Dedifferentiated amniotic fluid mesenchymal stem cell (primary cell): Measurements from ENCODE around the gene RNF149.
A peak's percentile ranks its signal among the peaks of the same experiment; 100 is the strongest.
"Not testable (repeated sequence)": the region's sequence is repeated elsewhere in the genome, so short reads cannot be mapped to it uniquely, and the experiment has no call there.

ENCODE experiments used
- DNase-seq: peaks from one replicate; pipeline ENCODE4 v3.0.0-alpha.2; 2016; ENCODE audit errors: extremely low spot score

RNF149 gene

GRCh38 chr2:101330253-101330933 lies 21.9 kb upstream of the RNF149 start:
- no peak for DNase-seq

DNA sequence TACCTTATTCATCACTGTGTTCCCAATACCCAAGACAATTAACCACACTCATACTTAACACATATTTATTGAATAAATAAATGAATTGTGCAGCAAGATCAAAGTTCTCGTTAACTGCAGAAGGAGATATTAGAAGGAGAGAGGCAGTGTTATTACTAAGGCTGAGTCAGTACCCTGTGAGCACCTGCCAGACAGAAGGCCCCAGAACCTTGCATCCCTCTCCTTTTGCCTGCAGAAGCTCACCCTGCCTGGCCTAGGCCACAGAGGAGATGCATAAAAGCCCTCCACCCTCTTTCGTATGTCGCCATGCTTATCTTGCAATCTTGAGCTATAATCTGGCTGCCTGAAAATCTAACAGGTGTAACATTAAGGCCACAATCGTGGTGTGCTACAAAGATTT lies 20.5 kb upstream of the RNF149 start:
- DNase-seq = no peak

DNA sequence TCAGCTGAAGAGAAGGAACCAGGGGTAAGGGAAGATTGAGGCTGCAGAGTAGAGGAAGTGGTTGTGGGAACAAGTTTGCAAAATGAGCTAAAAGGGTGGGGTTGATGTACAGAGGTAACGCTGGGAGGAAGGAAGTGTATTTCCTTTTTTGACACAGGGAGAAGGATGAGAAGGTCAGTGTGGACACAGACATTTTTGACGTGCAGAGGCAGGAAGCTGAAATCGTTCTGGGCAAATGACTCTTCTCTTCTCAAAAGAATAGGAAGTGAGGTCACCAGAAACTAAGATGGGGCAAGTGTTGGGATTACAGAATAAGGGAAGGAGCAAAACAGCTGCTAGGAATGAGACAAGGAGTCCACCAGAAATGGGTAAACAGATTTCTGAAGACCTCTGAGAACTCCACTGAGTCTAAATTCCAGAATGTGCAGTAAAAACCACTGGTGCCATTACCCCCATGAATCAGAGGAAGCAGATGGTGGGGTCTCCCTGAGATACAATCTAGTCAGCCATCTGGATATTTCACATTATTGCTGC lies 20.0 kb upstream of the RNF149 start:
- no peak for DNase-seq

- no peak for DNase-seq
Measured at GRCh38 chr2:101327863-101328394, 19.4 kb upstream of the RNF149 start.

- DNase-seq = no peak
Measured at GRCh38 chr2:101325425-101325824, 16.9 kb upstream of the RNF149 start.

DNA sequence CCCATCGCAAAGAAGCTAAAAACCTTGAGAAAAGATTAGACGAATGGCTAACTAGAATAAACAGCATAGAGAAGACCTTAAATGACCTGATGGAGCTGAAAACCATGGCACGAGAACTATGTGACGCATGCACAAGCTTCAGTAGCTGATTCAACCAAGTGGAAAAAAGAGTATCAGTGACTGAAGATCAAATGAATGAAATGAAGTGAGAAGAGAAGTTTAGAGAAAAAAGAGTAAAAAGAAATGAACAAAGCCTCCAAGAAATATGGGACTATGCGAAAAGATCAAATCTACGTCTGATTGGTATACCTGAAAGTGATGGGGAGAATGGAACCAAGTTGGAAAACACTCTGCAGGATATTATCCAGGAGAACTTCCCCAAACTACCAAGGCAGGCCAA lies 8.1 kb upstream of the RNF149 start:
- DNase-seq = not testable (repeated sequence)

DNA sequence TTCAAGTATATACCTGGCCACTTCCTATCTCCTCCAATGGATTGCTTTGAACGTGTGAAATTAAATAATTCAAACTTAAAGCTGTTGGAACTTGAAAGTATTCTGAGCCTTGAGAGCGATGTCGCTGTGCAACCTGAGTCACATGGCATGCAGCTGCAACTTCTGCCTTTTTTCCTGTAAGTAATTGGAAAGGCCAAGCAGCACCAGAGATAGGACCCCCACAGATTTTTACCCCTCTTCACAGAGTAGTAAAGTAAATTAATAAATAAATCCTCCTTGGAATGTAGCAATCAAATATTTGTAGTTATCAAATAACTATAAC lies 3.2 kb upstream of the RNF149 start:
- no peak for DNase-seq

- no peak for DNase-seq
Measured at GRCh38 chr2:101310834-101311695, 2.6 kb upstream of the RNF149 start.

DNA sequence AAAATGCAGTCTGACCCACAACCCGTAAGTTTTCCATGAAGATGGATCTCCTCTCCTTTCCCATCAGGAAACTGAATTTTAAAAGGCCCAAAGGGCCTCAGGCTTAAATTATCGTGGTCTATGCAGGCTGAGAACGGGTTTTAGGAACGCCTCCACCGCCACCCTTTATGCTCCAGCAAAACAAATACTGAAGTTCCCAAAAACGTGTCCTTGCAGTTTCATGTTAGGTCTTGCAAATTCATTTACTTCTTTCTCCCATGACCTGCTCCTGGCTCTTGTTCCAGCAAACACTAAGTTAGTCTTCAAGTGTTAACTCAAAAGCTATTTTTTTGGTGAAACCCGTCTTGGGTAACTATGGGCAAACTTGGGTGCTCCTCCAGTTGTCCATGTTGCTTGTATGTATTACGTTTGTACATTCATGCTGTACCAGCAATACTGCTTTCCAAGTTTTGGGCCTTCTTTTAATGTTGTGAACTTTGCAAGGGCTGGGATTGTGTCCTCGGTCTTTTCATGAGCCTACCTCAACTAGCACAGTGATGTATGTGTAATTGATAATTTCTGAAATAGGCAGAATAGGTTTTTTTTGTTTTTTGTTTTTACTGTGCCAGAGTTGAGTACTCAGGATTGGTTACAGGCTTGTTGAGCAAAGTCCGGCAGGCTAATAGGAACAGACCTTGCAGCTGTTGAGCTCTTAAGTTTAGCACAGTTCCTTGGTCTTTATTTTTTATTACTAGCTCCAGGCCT lies 1.8 kb upstream of the RNF149 start:
- DNase-seq = no peak

GRCh38 chr2:101307950-101308431 lies 510 bp downstream of the RNF149 start:
- no peak for DNase-seq

DNA sequence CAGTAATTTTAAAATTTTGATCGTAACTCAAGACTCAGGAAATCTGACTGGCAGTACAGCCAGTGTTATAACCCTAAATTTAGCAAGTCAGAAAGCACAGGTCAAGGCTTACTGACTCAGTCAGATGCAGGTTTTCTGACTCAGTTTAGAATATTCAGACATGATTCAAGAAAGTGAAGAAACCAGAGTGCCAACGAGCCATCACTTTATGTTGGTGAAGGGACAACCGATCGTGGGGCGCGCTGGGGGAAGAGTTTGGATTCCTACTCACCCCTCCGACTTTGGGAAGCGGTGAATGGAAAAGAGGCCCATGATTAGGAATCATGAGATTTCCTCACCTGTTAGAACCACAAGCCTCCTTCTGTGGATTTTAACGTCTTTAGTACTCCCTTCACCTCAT lies 998 bp downstream of the RNF149 start:
- no peak for DNase-seq

GRCh38 chr2:101306410-101306809 lies 2.1 kb downstream of the RNF149 start:
- DNase-seq = no peak

DNA sequence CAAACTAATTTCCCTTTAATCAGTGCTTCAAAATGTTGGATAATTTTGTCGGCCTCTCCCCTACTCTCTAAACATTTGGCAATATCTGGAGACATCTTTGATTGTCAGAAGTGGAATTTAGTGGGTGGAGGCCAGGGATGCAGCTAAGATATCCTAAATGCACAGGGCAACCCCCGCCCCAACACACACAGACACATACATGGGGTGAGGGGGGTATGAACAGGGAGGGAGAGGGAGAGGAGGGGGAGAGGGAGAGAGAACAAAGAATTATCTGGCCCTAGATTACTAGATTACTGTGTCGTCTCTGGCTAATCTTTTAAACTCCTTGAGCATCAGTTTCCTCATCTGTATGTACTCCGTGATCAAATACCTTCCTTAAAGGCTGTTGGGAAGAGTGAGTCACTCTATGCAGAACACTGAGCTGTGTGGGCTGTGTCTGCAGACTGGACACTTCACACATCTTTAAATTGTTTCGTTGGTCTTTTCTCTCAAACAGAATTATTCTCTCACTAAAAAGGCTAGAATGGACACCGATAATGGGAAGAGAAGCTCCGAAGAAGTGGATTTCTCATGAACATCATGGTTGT lies 2.9 kb downstream of the RNF149 start:
- DNase-seq = peak; percentile 45

- no peak for DNase-seq
Measured at GRCh38 chr2:101305035-101305434, 3.5 kb downstream of the RNF149 start.

DNA sequence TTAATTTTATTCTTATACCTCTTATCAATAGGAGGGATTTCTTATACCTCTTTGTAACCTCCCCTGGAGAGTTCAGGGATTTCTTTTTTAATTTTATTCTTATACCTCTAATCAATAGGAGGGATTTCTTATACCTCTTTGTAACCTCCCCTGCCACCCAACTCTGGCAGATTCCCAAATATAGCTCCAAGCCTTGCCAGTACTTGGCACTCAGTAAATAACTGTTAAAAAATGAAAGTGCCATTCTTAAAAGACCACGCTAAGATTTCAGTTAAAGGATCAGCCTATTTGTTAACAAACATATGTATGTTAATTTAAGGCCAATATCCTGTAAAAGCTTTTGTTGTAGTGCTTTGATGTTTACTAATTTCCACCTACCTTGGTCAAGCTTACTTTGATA lies 4.8 kb downstream of the RNF149 start:
- DNase-seq = no peak

DNA sequence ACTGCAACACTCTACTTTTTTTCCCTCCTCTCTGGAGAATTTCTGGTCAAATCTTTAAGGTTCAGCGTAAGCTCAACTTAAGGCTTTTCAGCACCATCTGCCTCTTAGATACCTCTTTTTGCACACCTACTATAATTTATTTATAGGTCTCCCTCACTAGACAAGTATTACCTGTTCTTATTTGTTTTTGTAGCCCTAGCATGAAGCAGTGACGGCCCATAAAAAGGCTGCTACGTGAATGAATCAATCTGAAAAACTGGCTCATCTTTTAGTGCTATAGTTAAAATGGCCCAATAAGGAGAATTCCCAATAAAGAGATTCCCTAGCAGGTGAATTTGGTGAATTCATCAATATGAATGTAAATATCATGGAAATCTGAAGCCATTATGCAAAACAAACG lies 6.5 kb downstream of the RNF149 start:
- DNase-seq = no peak

- DNase-seq = no peak
Measured at GRCh38 chr2:101300836-101301235, 7.7 kb downstream of the RNF149 start.

GRCh38 chr2:101300164-101300563 lies 8.3 kb downstream of the RNF149 start:
- DNase-seq = no peak

DNA sequence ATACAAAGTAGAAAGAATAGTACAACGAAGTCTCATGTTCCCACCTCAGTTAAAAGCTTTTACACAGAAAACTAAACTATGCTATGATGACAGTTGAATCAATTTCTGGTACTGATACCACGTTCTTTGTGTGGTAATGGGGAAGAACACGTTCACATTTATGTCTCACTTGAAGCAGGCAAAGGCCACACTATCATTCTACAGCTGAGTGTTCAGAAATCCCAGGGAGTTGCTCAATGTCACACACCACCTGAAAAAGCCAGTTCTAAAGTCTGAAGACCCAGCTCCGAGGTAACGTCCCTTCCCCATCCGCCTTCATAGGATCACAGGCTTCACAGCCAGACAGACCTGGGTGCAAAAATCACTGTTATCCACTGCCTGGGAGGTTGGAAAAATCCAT lies 8.9 kb downstream of the RNF149 start:
- no peak for DNase-seq

DNA sequence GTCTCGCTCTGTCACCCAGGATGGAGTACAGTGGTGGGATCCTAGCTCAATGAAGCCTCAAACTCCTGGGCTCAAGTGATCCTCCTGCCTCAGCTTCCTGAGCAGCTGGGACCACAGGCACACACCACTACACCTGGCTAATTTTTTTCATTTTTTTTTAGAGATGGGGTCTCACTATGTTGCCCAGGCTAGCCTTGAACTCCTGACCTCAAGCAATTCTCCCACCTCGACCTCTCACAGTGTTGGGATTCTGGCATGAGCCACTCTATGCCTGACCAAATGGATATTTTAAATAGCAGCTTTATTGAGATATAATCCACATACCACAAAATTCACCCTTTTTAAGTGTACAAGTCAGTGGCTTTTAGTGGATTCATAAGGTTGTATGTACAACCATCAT lies 11.1 kb downstream of the RNF149 start:
- DNase-seq = no peak

- DNase-seq = peak; percentile 37
Measured at GRCh38 chr2:101296371-101296770, 12.1 kb downstream of the RNF149 start.

DNA sequence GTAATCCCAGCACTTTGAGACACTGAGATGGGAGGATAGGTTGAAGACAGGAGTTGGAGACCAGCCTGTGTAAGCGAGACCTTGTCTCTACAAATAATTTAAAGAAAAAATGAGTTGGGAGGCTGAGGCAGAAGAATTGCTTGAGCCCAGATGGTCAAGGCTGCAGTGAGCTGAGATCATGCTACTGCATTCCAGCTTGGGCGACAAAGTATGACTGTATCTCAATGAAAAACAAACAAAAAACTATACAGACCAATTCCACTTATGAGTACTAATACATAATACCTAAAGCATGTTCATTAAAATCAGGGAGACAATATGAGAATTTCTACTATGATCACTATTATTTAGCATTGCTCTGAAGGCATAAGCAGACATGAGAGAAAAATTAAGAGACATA lies 12.6 kb downstream of the RNF149 start:
- DNase-seq = peak; percentile 28
